Ovary (tissue), 9 donors: ENCODE measurements around the gene ALG8. TPM values are rescaled to one million over a fixed set of nuclear protein-coding genes. Genes with fewer than 3 reads are reported as not detected.
A peak's percentile ranks its signal among the peaks of the same experiment; 100 is the strongest.

ENCODE experiments used
- DNase-seq, 5 donors: peaks; one replicate each; pipeline ENCODE4 v3.0.0-alpha.2; 2019 to 2020
- H3K27ac ChIP-seq, 2 donors: fragments of 200-600 bp; one replicate each; pipeline versions ENCODE4 v1.5.1 to v1.8.0; 2019 to 2022
- H3K27me3 ChIP-seq: fragments of 200-600 bp; one replicate; pipeline ENCODE4 v1.8.0; 2022
- H3K36me3 ChIP-seq: fragments of 200-600 bp; sonication (generic); one replicate; pipeline ENCODE4 v1.5.1; 2019
- H3K4me1 ChIP-seq: one replicate; pipeline ENCODE4 v1.8.1; 2013; ENCODE audit warnings: mild to moderate bottlenecking, moderate library complexity; ENCODE audit not compliant: insufficient read depth
- H3K4me3 ChIP-seq: fragments of 200-600 bp; sonication (generic); one replicate; pipeline ENCODE4 v1.5.1; 2017
- H3K9me3 ChIP-seq, 2 donors: fragments of 200-600 bp in 1 of 2; sonication (generic) in 1 of 2; one replicate each; pipeline versions ENCODE4 v1.5.1 to v1.8.1; 2013 to 2019; ENCODE audit warnings: mild to moderate bottlenecking in 1 of 2, moderate library complexity in 1 of 2
- EP300 ChIP-seq: sonication (generic); formaldehyde crosslinking; IDR thresholded peaks from one replicate; pipeline ENCODE4 v1.6.1; 2017; ENCODE audit warnings: antibody characterized with exemption
- POLR2A ChIP-seq: fragments of 450-650 bp; IDR thresholded peaks from one replicate; pipeline ENCODE4 v1.6.1; 2017; ENCODE audit warnings: antibody characterized with exemption, mild to moderate bottlenecking, moderate library complexity
- WGBS, 3 donors: extraction: QIAGEN DNeasy Blood & Tissue Kit in 1 of 3; methylation state at CpG; one replicate each; pipeline versions ENCODE4 v1.1.5 to v1.1.7; 2013 to 2017; 5-methylcytosine and 5-hydroxymethylcytosine counted together
- intact Hi-C, 4 donors: fragments of 100-400 bp; cut with DNase I; formaldehyde crosslinking; loops; one replicate each; pipeline versions ENCODE4 v1.11.0 to v1.15.1; 2022 to 2023
- polyA plus RNA-seq, 2 donors: library from polyadenylated mRNA; stranded (reverse); fragments of 200-250 nt in 1 of 2; fragments of 350-450 nt in 1 of 2; fragmentation: Illumina TruSeq in 1 of 2; extraction: RNeasy Lipid Tissue Mini Kit (QIAGEN cat#74804) in 1 of 2; gene quantifications; one replicate each; pipeline ENCODE4 v1.2.3, GENCODE V29; 2013 to 2014
- total RNA-seq, 7 donors: library from RNA; depleted of rRNA in 2 of 7; stranded (reverse); fragments of >200 nt in 2 of 7; fragmentation: NEBNext Ultra II Directional in 3 of 7; extraction: Animal tissue kit (Norgen Biotek cat#: 25700) in 3 of 7; gene quantifications; one replicate each; pipeline versions ENCODE4 v1.1.0 to v1.2.4, GENCODE V29; 2016 to 2023
- TF ChIP-seq, protein P1 (sequence below), 3 donors: fragments of 450-650 bp in 2 of 3; fragments of 200-600 bp in 1 of 3; IDR thresholded peaks; one replicate each; pipeline versions ENCODE4 v1.5.1 to v1.8.0; 2016 to 2022; ENCODE audit warnings: antibody characterized with exemption in 3 of 3, mild to moderate bottlenecking in 1 of 3
- donor health status: DM: no; HTN: no; CAD: no; lungs with moderate emphysema.
- donor health status: DM: no; HTN: no; CAD: no.
- donor health status: Bipolar disorder and iron deficiency.
- donor health status: DM: yes; HTN: yes; CAD: no.
- donor health status: DM: no; HTN: no; CAD: no.
- donor health status: DM: yes; HTN: yes; CAD: no.

ALG8 gene
- total and polyA plus RNA-seq, 9 donors, result 20.1 to 57.8 (median 28.5) TPM

DNA sequence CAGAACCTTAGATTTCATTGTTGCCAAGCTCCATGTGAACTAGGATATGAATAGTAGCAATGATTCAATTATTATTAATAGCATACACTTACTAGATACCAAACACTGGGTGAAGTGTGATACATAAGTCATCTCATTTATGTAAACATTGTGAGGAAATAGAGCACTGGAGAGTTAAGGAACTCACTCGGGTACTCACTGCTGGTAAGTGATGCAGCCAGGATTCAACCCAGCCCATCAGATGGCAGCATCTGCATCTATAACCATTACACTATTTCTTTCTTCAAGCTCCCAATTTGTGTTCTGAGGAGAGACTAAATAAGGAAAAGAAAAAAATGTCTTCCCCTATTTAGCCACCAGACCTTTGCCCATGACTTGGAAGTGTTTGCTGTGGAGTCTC, 10.2 kb upstream of the ALG8 start:
- peak in 1 of 5 donors; percentile 56 for DNase-seq
- no peak overlapping the region for H3K27ac ChIP-seq
- peaks cover 1% of the 10 kb centered on the region for H3K4me1 ChIP-seq
- WGBS, 3 donors, result 0 to 6% (median 5%) methylated on average over 1 of the region's 1 CpG
- no peak for TF ChIP-seq POLR2A
- TF ChIP-seq EP300, result no peak
- TF ChIP-seq, protein P1, sequence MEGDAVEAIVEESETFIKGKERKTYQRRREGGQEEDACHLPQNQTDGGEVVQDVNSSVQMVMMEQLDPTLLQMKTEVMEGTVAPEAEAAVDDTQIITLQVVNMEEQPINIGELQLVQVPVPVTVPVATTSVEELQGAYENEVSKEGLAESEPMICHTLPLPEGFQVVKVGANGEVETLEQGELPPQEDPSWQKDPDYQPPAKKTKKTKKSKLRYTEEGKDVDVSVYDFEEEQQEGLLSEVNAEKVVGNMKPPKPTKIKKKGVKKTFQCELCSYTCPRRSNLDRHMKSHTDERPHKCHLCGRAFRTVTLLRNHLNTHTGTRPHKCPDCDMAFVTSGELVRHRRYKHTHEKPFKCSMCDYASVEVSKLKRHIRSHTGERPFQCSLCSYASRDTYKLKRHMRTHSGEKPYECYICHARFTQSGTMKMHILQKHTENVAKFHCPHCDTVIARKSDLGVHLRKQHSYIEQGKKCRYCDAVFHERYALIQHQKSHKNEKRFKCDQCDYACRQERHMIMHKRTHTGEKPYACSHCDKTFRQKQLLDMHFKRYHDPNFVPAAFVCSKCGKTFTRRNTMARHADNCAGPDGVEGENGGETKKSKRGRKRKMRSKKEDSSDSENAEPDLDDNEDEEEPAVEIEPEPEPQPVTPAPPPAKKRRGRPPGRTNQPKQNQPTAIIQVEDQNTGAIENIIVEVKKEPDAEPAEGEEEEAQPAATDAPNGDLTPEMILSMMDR (IDR thresholded peaks at IDR 0.05), result peak in 1 of 3 donors; percentile 46
- intact Hi-C loops, result loop anchor here in 2 of 4 donors (5.0 to 10.0 kb wide), 4 partner anchors 268 to 423 kb away; partner anchors contain the start of genes GAB2 (in 1 of the 2) and NARS2 (in 1 of the 2)
- H3K27me3 ChIP-seq, result no peaks in the 10 kb centered on the region
- no peak overlapping the region for H3K4me3 ChIP-seq
- H3K9me3 ChIP-seq, result no peaks in the 10 kb centered on the region
- no peaks in the 10 kb centered on the region for H3K36me3 ChIP-seq

DNA sequence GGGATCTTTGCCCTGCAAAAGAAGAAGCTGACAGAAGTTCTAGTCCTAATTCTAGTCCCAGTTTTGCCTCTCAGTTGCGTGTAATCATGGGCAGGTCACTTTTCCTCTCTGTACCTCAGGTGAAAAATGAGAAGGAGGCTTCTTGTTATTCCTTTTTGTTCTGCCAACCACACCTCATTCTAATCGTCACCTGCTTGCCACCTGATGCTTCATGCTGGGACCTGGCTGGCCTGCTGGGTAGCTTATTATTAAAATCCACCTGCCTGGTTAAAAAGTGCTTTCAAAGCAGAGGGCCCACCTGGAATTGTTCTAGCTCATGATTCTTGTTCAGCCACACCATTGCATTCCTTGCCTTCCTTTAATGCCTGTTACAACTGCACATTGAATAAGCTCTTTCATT, 8.4 kb upstream of the ALG8 start:
- Histone ChIP-seq H3K27me3 (no peaks in the 10 kb centered on the region), H3K4me3 (no peak overlapping the region), H3K9me3 (no peaks in the 10 kb centered on the region), H3K36me3 (no peaks in the 10 kb centered on the region), H3K27ac (no peak overlapping the region), H3K4me1 (peaks cover 1% of the 10 kb centered on the region)
- intact Hi-C loops, result loop anchor here in 2 of 4 donors (5.0 to 10.0 kb wide), 3 partner anchors 269 to 414 kb away; partner anchors contain the start of gene GAB2 (in 1 of the 2)
- no peak for DNase-seq
- TF ChIP-seq EP300, result no peak
- no peak for TF ChIP-seq POLR2A
- TF ChIP-seq, protein P1 (IDR thresholded peaks at IDR 0.05), result no peak
- 95 to 96% (median 96%) methylated on average over 2 of the region's 2 CpGs for WGBS, 3 donors

DNA sequence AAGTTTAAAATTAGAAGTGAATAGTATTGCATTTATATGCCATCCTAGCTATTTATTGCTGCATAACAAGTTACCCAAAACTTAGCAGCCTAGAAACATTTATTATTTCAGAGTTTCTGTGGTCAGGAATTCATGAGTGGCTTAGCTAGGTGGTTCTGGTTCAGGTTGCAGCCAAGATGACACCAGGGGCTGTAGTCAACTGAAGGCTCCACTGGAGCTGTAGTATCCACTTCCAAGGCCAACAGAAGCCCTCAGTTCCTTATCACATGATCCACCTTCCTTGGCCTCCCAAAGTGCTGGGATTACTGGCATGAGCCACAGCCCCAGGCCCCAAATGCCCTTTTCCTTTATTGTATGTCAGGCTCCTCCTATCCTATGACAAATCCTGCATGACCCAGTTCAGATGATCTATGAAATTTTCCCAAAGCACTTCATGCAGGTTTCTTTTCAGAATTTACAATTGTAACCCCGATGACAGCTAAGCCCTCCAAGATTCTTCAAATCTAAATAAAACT, 6.1 kb upstream of the ALG8 start:
- no peak for TF ChIP-seq EP300
- TF ChIP-seq POLR2A, result no peak
- TF ChIP-seq, protein P1 (IDR thresholded peaks at IDR 0.05), result no peak
- H3K9me3 ChIP-seq, result no peaks in the 10 kb centered on the region
- H3K4me3 ChIP-seq, result no peak overlapping the region
- no peak for DNase-seq
- intact Hi-C loops, result loop anchor here in 2 of 4 donors (5.0 to 10.0 kb wide), 3 partner anchors 272 to 417 kb away; partner anchors contain the start of gene GAB2 (in 1 of the 2)
- H3K27me3 ChIP-seq, result no peaks in the 10 kb centered on the region
- no peak overlapping the region for H3K27ac ChIP-seq
- WGBS, 3 donors, result 85 to 89% (median 88%) methylated on average over 1 of the region's 1 CpG
- no peaks in the 10 kb centered on the region for H3K36me3 ChIP-seq
- peaks cover 1% of the 10 kb centered on the region for H3K4me1 ChIP-seq

DNA sequence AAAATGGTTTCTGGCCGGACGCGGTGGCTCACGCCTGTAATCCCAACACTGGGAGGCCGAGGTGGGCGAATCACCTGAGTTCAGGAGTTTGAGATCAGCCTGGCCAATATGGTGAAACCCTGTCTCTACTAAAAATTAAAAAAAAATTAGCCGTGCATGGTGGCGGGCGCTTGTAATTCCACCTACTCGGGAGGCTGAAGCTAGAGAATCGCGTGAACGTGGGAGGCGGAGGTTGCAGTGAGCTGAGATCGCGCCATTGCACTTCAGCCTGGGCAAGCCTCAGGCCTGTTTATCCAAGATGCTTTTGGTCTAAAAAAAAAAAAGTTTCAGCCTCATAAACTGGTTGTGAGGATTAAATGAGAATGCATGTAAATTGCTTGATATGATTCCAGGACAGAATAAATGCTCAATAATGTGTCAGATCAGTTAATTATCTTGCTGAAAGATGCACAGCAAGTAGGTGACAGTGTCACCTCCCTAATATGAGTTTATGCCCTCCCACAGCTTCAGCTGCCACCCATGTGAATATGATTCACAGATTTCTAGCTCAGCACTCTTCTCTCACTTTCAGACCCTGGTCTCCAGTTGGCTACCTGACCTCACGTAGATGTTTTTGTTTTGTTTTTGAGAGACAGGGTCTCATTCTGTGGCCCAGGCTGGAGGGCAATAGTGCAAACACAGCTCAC, 1.1 kb upstream of the ALG8 start:
- WGBS, 3 donors, result 46 to 64% (median 57%) methylated on average over 17 of the region's 17 CpGs
- Histone ChIP-seq H3K4me3 (peak overlapping the region; percentile 64), H3K27me3 (no peaks in the 10 kb centered on the region), H3K27ac (no peak overlapping the region), H3K9me3 (no peaks in the 10 kb centered on the region), H3K4me1 (peaks cover 5% of the 10 kb centered on the region), H3K36me3 (no peaks in the 10 kb centered on the region)
- intact Hi-C loops, result loop anchor here in 1 of 4 donors (10.0 kb wide), 1 partner anchor 284 kb away; no protein-coding TSS in a partner anchor
- TF ChIP-seq EP300 (no peak), POLR2A (no peak)
- TF ChIP-seq, protein P1 (IDR thresholded peaks at IDR 0.05), result no peak
- no peak for DNase-seq
